Measurements from ENCODE around the gene MAD2L1.
A peak's percentile ranks its signal among the peaks of the same experiment; 100 is the strongest.

The MAD2L1 gene

GRCh38 chr4:120056246-120056645, 10.4 kb downstream of the MAD2L1 start:
- no peak for DNase-seq

GRCh38 chr4:120055795-120056194, 10.9 kb downstream of the MAD2L1 start:
- no peak for DNase-seq

GRCh38 chr4:120055162-120055561, 11.5 kb downstream of the MAD2L1 start:
- DNase-seq, result no peak

GRCh38 chr4:120053911-120054310, 12.7 kb downstream of the MAD2L1 start:
- no peak for DNase-seq

- no peak for DNase-seq
Observed at GRCh38 chr4:120052856-120053255, 13.8 kb downstream of the MAD2L1 start.

GRCh38 chr4:120051253-120051652, 15.4 kb downstream of the MAD2L1 start:
- no peak for DNase-seq

GRCh38 chr4:120049732-120050494, 16.7 kb downstream of the MAD2L1 start:
- DNase-seq, result peak; percentile 77

- DNase-seq, result no peak
Observed at GRCh38 chr4:120043828-120044227, 22.8 kb downstream of the MAD2L1 start.

GRCh38 chr4:120037411-120037810, 29.2 kb downstream of the MAD2L1 start:
- DNase-seq, result no peak

GRCh38 chr4:120034913-120035312, 31.7 kb downstream of the MAD2L1 start:
- no peak for DNase-seq

GRCh38 chr4:120026853-120027252, 39.8 kb downstream of the MAD2L1 start:
- no peak for DNase-seq

- DNase-seq, result no peak
Observed at GRCh38 chr4:120025516-120025915, 41.1 kb downstream of the MAD2L1 start.

GRCh38 chr4:120018786-120019185, 47.9 kb downstream of the MAD2L1 start:
- DNase-seq, result no peak

GRCh38 chr4:120017939-120018692, 48.5 kb downstream of the MAD2L1 start:
- DNase-seq, result no peak

- no peak for DNase-seq
Observed at GRCh38 chr4:120011725-120012124, 54.9 kb downstream of the MAD2L1 start.

GRCh38 chr4:120010646-120011045, 56.0 kb downstream of the MAD2L1 start:
- DNase-seq, result no peak

- no peak for DNase-seq
Observed at GRCh38 chr4:120009731-120010130, 56.9 kb downstream of the MAD2L1 start.

GRCh38 chr4:120008957-120009356, 57.7 kb downstream of the MAD2L1 start:
- DNase-seq, result no peak

GRCh38 chr4:120007896-120008436, 58.7 kb downstream of the MAD2L1 start:
- no peak for DNase-seq

- no peak for DNase-seq
Observed at GRCh38 chr4:120007191-120007871, 59.3 kb downstream of the MAD2L1 start.
